Activated CD4-positive, CD25-positive, alpha-beta regulatory T cell treated with anti-CD3 and anti-CD28 coated beads, Interleukin-2, amount 50 U/mL, for 16 hours (primary cell): ENCODE measurements around the gene MAGEC2.

Experiments used
- DNase-seq: peaks from one replicate; pipeline ENCODE4 v3.0.0-alpha.2; 2020; ENCODE audit warnings: low read depth, low spot score

Gene MAGEC2, protein sequence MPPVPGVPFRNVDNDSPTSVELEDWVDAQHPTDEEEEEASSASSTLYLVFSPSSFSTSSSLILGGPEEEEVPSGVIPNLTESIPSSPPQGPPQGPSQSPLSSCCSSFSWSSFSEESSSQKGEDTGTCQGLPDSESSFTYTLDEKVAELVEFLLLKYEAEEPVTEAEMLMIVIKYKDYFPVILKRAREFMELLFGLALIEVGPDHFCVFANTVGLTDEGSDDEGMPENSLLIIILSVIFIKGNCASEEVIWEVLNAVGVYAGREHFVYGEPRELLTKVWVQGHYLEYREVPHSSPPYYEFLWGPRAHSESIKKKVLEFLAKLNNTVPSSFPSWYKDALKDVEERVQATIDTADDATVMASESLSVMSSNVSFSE

GRCh38 chrX:142204522-142205433 is at the start of gene MAGEC2:
TSS of gene MAGEC2 (minus strand) at chrX:142205290. CDS start at chrX:142203987, 1,303 bp downstream.
- no peak for DNase-seq

GRCh38 chrX:142251680-142252079 is 46.6 kb upstream of the MAGEC2 start:
- no peak for DNase-seq

- no peak for DNase-seq
Measured at GRCh38 chrX:142251202-142251601, 46.1 kb upstream of the MAGEC2 start.

DNA sequence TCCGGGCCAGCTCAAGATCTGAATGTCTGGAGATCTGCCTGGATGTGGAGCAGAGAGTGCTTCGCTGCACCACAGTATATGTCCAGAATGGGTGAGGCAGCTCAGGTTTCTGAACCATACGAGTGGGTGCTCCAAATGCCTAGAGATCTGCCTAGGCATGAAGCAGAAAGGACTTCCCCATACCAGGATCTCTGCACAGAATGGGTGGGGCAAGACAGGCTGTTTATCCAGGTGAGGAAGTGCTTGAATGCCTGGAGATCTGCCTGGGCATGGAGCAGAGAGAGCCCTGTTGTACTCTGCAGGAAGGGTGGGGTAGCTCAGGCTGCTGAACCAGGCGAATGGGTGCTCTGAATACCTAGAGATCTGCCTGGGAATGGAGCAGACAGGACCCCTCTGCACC is 45.4 kb upstream of the MAGEC2 start:
- no peak for DNase-seq

- DNase-seq: no peak
Measured at GRCh38 chrX:142249721-142250120, 44.6 kb upstream of the MAGEC2 start.

- DNase-seq: no peak
Measured at GRCh38 chrX:142244568-142244967, 39.5 kb upstream of the MAGEC2 start.

DNA sequence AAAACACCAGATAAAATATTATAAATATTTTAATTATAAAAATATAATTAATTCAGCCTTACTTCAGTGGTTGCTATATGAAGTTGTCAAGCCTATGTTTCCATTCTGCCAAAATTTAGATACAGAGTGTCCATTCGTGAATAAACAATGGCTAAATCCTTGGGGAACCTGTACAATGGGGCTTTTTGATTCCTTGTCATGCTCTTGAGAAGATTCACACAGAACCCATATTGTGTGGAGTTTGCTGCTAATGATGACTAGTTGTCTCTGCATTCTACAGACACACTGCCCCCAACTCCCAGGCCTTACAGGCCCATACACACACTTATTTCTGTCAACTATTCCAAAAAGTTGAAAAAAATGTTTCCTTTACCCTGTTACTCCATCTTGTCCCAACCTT is 33.4 kb upstream of the MAGEC2 start:
- no peak for DNase-seq

DNA sequence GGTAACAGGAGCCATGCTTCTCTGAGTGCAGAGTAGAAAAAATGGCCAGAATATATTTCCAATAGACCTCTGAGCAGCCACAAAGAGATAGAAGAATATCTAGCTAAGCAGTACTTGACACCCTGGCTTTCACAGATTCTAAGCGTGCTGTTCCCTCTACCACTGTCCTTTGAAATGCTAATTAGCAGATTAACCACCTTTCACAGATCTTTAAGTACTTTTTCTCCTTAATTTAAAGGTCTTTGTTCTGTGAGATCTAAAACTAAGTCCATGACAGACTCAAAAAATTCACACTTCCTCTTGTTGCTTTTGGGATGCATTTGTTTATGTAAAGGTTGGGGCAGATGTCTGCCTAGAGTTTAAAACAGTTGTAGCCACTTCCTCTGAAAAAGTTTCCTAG is 28.3 kb upstream of the MAGEC2 start:
- no peak for DNase-seq

GRCh38 chrX:142214081-142214480 is 9.0 kb upstream of the MAGEC2 start:
- DNase-seq: no peak

- DNase-seq: no peak
Measured at GRCh38 chrX:142201113-142201512, 4.0 kb downstream of the MAGEC2 start.

GRCh38 chrX:142186103-142186502 is 19.0 kb downstream of the MAGEC2 start:
- DNase-seq: no peak

- no peak for DNase-seq
Measured at GRCh38 chrX:142184756-142185602, 20.1 kb downstream of the MAGEC2 start.

DNA sequence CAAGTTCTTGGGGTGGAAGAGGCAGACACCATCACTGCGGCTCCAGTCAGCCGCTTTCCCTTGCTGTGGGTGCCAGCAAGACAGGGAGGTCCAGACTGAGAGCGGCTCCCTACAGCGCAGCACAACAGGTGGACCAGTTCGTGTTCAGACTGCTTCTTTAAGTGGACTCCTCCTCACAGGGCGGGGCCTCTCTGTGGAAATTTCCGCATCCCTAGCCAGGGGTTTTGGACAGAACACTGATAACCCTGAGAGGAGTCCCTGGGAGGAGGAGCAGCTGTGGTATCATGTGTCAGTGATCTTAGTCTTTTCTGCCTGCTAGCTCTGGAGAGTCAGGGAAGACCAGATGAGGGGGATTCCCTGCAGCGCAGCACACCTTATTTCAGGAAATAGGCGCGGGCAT is 48.5 kb downstream of the MAGEC2 start:
- no peak for DNase-seq
